Measurements from ENCODE around the gene CACNA2D3.

The CACNA2D3 gene

DNA sequence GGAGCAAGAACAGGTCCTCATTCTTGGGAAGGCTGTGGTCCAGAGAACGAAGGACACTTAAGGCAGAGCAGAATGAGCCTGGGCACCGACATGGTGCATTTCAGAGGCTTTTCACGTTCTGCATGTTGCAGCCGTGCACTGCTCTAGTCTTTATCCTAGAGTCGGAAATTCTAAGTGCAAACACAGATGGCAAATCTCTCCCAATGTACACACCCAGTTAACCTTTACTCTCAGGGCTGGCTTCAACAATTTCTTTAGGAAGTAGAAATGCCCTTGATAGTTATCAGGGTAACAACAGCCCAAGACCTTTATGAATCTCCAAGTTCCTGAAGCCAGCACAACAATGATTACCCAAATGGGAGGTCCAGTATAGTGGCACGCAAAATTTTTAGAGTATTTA is 844.6 kb downstream of the CACNA2D3 start:
- H3K4me1 ChIP-seq (ENCODE audit: low read length), result no peaks in the 10 kb centered on the region
- no peaks in the 10 kb centered on the region for H3K36me3 ChIP-seq (replicated peaks; ENCODE audit: insufficient read depth, low read length)
- no peak overlapping the region for H3K27ac ChIP-seq (ENCODE audit: low read length)
- no peaks in the 10 kb centered on the region for H3K9me3 ChIP-seq (replicated peaks; ENCODE audit: insufficient read depth, low read length)
- TF ChIP-seq EZH2phosphoT487 (IDR thresholded peaks at IDR 0.05; ENCODE audit: low read length) (no peak), EZH2 (optimal IDR thresholded peaks at IDR 0.05; ENCODE audit: low read depth, low read length) (no peak), CTCF (IDR thresholded peaks at IDR 0.05; ENCODE audit: low read length) (no peak)
- H3K9me2 ChIP-seq (replicated peaks; ENCODE audit: insufficient read depth, low read length), result no peaks in the 10 kb centered on the region
- H3K79me2 ChIP-seq (ENCODE audit: low read length), result no peaks in the 10 kb centered on the region
- DNase-seq, result no peak
- no peak overlapping the region for H3K4me3 ChIP-seq (ENCODE audit: low read length)
- H3F3A ChIP-seq (ENCODE audit: insufficient read depth, low read length), result no peaks in the 10 kb centered on the region
- H2AFZ ChIP-seq (ENCODE audit: low read length), result no peak overlapping the region
- no peak overlapping the region for H3K4me2 ChIP-seq (ENCODE audit: low read depth, low read length)
- no peak overlapping the region for H3K9ac ChIP-seq (ENCODE audit: low read length)
- H3K27me3 ChIP-seq (replicated peaks; ENCODE audit: insufficient read depth, low read length), result no peaks in the 10 kb centered on the region
- no peaks in the 10 kb centered on the region for H4K20me1 ChIP-seq (ENCODE audit: insufficient read depth, low read length)

DNA sequence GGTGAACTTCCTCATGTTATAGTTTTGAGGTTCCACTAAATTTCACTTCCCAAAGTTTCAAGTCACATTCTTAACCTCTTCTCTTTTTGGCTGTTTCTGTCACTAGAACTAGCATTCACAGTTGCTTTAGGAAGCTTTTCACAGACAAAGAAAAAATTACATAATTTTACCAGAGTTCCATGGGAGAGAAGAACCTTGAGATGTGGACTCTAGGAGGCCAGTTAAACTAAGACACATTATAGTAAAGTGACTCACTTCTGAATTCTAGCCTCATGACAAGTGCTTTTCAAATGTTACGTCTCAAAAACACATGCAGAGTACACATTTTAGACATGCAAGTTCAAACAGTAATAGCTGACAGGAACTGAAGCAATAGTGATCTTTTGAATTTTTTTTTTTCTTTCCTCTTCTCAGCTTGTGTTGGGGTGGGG is 845.4 kb downstream of the CACNA2D3 start:
- Histone ChIP-seq H3K4me1 (ENCODE audit: low read length) (no peaks in the 10 kb centered on the region), H3K9me3 (replicated peaks; ENCODE audit: insufficient read depth, low read length) (no peaks in the 10 kb centered on the region), H3K36me3 (replicated peaks; ENCODE audit: insufficient read depth, low read length) (no peaks in the 10 kb centered on the region), H3K4me3 (ENCODE audit: low read length) (no peak overlapping the region), H3K9me2 (replicated peaks; ENCODE audit: insufficient read depth, low read length) (no peaks in the 10 kb centered on the region), H2AFZ (ENCODE audit: low read length) (no peak overlapping the region), H4K20me1 (ENCODE audit: insufficient read depth, low read length) (no peaks in the 10 kb centered on the region), H3K27me3 (replicated peaks; ENCODE audit: insufficient read depth, low read length) (no peaks in the 10 kb centered on the region), H3K9ac (ENCODE audit: low read length) (no peak overlapping the region), H3K27ac (ENCODE audit: low read length) (no peak overlapping the region), H3F3A (ENCODE audit: insufficient read depth, low read length) (no peaks in the 10 kb centered on the region), H3K79me2 (ENCODE audit: low read length) (no peaks in the 10 kb centered on the region), H3K4me2 (ENCODE audit: low read depth, low read length) (no peak overlapping the region)
- no peak for DNase-seq
- no peak for TF ChIP-seq EZH2phosphoT487 (IDR thresholded peaks at IDR 0.05; ENCODE audit: low read length)
- no peak for TF ChIP-seq CTCF (IDR thresholded peaks at IDR 0.05; ENCODE audit: low read length)
- no peak for TF ChIP-seq EZH2 (optimal IDR thresholded peaks at IDR 0.05; ENCODE audit: low read depth, low read length)

- Histone ChIP-seq H2AFZ (ENCODE audit: low read length) (no peak overlapping the region), H3K27me3 (replicated peaks; ENCODE audit: insufficient read depth, low read length) (no peaks in the 10 kb centered on the region), H3K9ac (ENCODE audit: low read length) (no peak overlapping the region), H3K79me2 (ENCODE audit: low read length) (no peaks in the 10 kb centered on the region), H3K4me1 (ENCODE audit: low read length) (no peaks in the 10 kb centered on the region), H3K4me3 (ENCODE audit: low read length) (no peak overlapping the region), H3K27ac (ENCODE audit: low read length) (no peak overlapping the region), H3K36me3 (replicated peaks; ENCODE audit: insufficient read depth, low read length) (no peaks in the 10 kb centered on the region), H3F3A (ENCODE audit: insufficient read depth, low read length) (no peaks in the 10 kb centered on the region), H3K4me2 (ENCODE audit: low read depth, low read length) (no peak overlapping the region), H4K20me1 (ENCODE audit: insufficient read depth, low read length) (no peaks in the 10 kb centered on the region), H3K9me2 (replicated peaks; ENCODE audit: insufficient read depth, low read length) (no peaks in the 10 kb centered on the region), H3K9me3 (replicated peaks; ENCODE audit: insufficient read depth, low read length) (no peaks in the 10 kb centered on the region)
- DNase-seq, result no peak
- no peak for TF ChIP-seq CTCF (IDR thresholded peaks at IDR 0.05; ENCODE audit: low read length)
Observed at GRCh38 chr3:54968546-54969172, 846.3 kb downstream of the CACNA2D3 start.
